Lung (tissue), 12 donors: ENCODE results near the gene FANCB. TPM values are rescaled to one million over a fixed set of nuclear protein-coding genes. Genes with fewer than 3 reads are reported as not detected.

ENCODE experiments used
- ATAC-seq: fragments of 200-7000 bp; cut with Tn5 transposase; one replicate; pipeline ENCODE4 v1.9.1; 2020; ENCODE audit warnings: moderate number of reproducible peaks; ENCODE audit not compliant: insufficient read depth, low FRiP score
- DNase-seq, 3 donors: peaks; one replicate each; pipeline ENCODE4 v3.0.0-alpha.2; 2013 to 2017
- H3K27ac ChIP-seq, 2 donors: one replicate each; pipeline ENCODE4 v1.5.1; 2013; ENCODE audit warnings: mild to moderate bottlenecking in 2 of 2, moderate library complexity in 2 of 2, control low read depth in 1 of 2, inconsistent platforms in 1 of 2, low read depth in 1 of 2, low read length in 1 of 2
- H3K27me3 ChIP-seq, 3 donors: one replicate each; pipeline ENCODE4 v1.5.1; 2013; ENCODE audit warnings: low read length in 2 of 3; ENCODE audit not compliant: control insufficient read depth in 3 of 3, insufficient read depth in 3 of 3
- H3K36me3 ChIP-seq, 4 donors: one replicate each; pipeline ENCODE4 v1.5.1; 2013; ENCODE audit warnings: low read length in 4 of 4, mild to moderate bottlenecking in 1 of 4, moderate library complexity in 1 of 4; ENCODE audit not compliant: control insufficient read depth in 4 of 4, insufficient read depth in 4 of 4
- H3K4me1 ChIP-seq, 5 donors: one replicate each; pipeline ENCODE4 v1.5.1; 2013; ENCODE audit warnings: low read length in 5 of 5, mild to moderate bottlenecking in 2 of 5, moderate library complexity in 1 of 5; ENCODE audit not compliant: control insufficient read depth in 5 of 5, insufficient read depth in 5 of 5
- H3K4me3 ChIP-seq: one replicate; pipeline ENCODE4 v1.5.1; 2013; ENCODE audit warnings: mild to moderate bottlenecking, control low read depth, moderate library complexity
- H3K9ac ChIP-seq, 2 donors: one replicate each; pipeline ENCODE4 v1.5.1; 2013; ENCODE audit warnings: low read length in 2 of 2, control low read depth in 1 of 2; ENCODE audit not compliant: insufficient read depth in 1 of 2
- H3K9me3 ChIP-seq, 4 donors: one replicate each; pipeline ENCODE4 v1.5.1; 2013; ENCODE audit warnings: low read length in 3 of 4, mild to moderate bottlenecking in 1 of 4, moderate library complexity in 1 of 4; ENCODE audit not compliant: control insufficient read depth in 4 of 4, insufficient read depth in 3 of 4
- WGBS, 2 donors: extraction: QIAGEN DNeasy Blood & Tissue Kit; methylation state at CpG; one replicate each; pipeline ENCODE4 v1.1.7; 2013; 5-methylcytosine and 5-hydroxymethylcytosine counted together
- polyA plus RNA-seq, 2 donors: library from polyadenylated mRNA; stranded (reverse); fragments of 200-250 nt; gene quantifications; one replicate each; pipeline ENCODE4 v1.2.1, GENCODE V29; 2013
- total RNA-seq, 2 donors: library from RNA; depleted of rRNA in 1 of 2; stranded (reverse); fragments of >200 nt in 1 of 2; gene quantifications; one replicate each; pipeline ENCODE4 v1.2.1, GENCODE V29; 2014 to 2021
- TF ChIP-seq, protein P1 (sequence below): IDR thresholded peaks from 2 replicates; pipeline ENCODE4 v1.5.1; 2012; ENCODE audit warnings: mild to moderate bottlenecking; ENCODE audit errors: control extremely low read depth, extremely low read depth
- donor health status: control.
- donor health status: control.
- donor health status: Bipolar disorder and iron deficiency.
- donor health status: healthy.
- donor health status: DM: yes; HTN: yes; CAD: no.

The FANCB gene
- total and polyA plus RNA-seq, 4 donors = 0.25 to 8.0 (median 0.76) TPM

DNA sequence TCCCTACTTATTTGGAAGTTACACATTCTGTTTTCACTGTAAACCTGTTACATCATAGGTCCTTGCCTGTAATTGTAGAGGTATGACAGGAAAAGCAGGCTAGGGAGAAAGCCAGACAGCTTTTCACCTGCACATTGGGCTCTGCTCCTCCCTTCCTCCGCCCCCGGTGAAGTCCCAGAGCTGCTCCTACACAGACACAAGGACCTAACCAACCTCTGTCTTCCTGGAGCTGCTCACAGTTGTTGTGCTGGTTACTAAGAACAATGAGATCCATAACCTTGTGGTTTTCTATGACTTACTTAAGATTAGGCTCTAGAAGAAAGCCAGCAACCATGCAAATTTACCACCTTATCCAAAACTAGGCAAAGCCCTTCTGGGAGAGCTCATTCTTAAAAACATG lies 40.4 kb upstream of the FANCB start:
- Histone ChIP-seq H3K4me3 (no peak overlapping the region), H3K27me3 (peaks cover 0 to 30% (median 6%) of the 10 kb centered on the region in 3 donors), H3K9ac (no peak overlapping the region), H3K9me3 (no peaks in the 10 kb centered on the region), H3K4me1 (no peaks in the 10 kb centered on the region), H3K27ac (no peak overlapping the region), H3K36me3 (peaks cover 3 to 10% (median 7%) of the 10 kb centered on the region in 4 donors)
- TF ChIP-seq, protein P1, sequence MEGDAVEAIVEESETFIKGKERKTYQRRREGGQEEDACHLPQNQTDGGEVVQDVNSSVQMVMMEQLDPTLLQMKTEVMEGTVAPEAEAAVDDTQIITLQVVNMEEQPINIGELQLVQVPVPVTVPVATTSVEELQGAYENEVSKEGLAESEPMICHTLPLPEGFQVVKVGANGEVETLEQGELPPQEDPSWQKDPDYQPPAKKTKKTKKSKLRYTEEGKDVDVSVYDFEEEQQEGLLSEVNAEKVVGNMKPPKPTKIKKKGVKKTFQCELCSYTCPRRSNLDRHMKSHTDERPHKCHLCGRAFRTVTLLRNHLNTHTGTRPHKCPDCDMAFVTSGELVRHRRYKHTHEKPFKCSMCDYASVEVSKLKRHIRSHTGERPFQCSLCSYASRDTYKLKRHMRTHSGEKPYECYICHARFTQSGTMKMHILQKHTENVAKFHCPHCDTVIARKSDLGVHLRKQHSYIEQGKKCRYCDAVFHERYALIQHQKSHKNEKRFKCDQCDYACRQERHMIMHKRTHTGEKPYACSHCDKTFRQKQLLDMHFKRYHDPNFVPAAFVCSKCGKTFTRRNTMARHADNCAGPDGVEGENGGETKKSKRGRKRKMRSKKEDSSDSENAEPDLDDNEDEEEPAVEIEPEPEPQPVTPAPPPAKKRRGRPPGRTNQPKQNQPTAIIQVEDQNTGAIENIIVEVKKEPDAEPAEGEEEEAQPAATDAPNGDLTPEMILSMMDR = no peak
- DNase-seq (no peak), ATAC-seq (no peak)
- WGBS, 2 donors = 86 to 95% methylated on average over 2 of the region's 2 CpGs

DNA sequence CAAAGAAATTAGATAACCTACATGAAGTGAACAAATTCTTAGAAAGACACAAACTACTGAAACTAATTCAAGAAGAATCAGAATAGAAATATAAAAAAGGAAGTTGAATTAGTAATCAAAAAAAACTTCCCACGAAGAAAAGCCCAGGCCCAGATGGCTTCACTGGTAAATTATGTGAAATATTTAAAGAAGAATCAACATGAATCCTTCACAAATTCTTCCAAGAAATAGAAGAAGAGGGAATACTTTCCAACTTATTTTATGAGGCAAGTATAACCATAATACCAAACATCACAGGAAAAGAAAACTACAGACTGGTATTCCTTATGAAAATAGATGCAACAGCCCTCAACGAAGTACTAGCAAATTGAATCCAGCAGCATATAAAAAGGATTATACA lies 31.0 kb upstream of the FANCB start:
- ATAC-seq (no peak), DNase-seq (no peak)
- 57 to 58% methylated on average over 2 of the region's 2 CpGs for WGBS, 2 donors
- H3K27me3 ChIP-seq = peaks cover 0 to 27% (median 6%) of the 10 kb centered on the region in 3 donors
- peaks cover 0 to 7% (median 0%) of the 10 kb centered on the region in 4 donors for H3K9me3 ChIP-seq
- no peak overlapping the region for H3K4me3 ChIP-seq
- no peak overlapping the region for H3K9ac ChIP-seq
- TF ChIP-seq, protein P1 = no peak
- H3K4me1 ChIP-seq = no peaks in the 10 kb centered on the region
- peaks cover 0 to 7% (median 3%) of the 10 kb centered on the region in 4 donors for H3K36me3 ChIP-seq
- H3K27ac ChIP-seq = no peak overlapping the region

DNA sequence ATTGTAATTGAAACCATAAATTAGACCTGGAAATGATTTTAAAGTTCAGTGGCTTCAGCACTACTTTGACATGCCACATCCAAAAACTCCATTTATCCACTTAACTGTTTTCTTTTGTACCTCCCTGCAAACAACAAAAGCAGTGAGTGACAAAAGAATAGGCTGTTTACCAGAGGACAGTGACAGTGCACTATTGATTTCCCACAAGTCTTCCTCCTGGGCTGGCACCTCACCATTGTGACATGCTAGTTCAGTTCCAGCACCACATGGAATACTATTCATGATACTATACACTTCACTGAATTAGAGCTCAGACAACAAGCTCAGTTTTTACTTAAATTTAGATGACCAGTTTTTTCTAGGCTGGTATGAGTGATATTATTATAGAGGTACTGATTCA lies 29.7 kb upstream of the FANCB start:
- TF ChIP-seq, protein P1 = no peak
- ATAC-seq = no peak
- no peak overlapping the region for H3K27ac ChIP-seq

GRCh38 chrX:14899607-14900006 lies 26.7 kb upstream of the FANCB start:
- H3K9me3 ChIP-seq = peaks cover 0 to 4% (median 0%) of the 10 kb centered on the region in 4 donors
- H3K4me3 ChIP-seq = no peak overlapping the region
- H3K27me3 ChIP-seq = peaks cover 0 to 43% (median 12%) of the 10 kb centered on the region in 3 donors
- TF ChIP-seq, protein P1 = no peak
- no peak for DNase-seq
- H3K36me3 ChIP-seq = peaks cover 0 to 5% (median 2%) of the 10 kb centered on the region in 4 donors
- H3K27ac ChIP-seq = no peak overlapping the region
- H3K4me1 ChIP-seq = no peaks in the 10 kb centered on the region
- no peak overlapping the region for H3K9ac ChIP-seq
- no peak for ATAC-seq

More for the DNA sequence above, 29.7 kb upstream of the FANCB start:
- Histone ChIP-seq H3K4me3 (no peak overlapping the region), H3K9ac (no peak overlapping the region), H3K36me3 (peaks cover 0 to 7% (median 3%) of the 10 kb centered on the region in 4 donors), H3K9me3 (peaks cover 0 to 7% (median 0%) of the 10 kb centered on the region in 4 donors), H3K27me3 (peaks cover 0 to 30% (median 6%) of the 10 kb centered on the region in 3 donors), H3K4me1 (no peaks in the 10 kb centered on the region)
- no peak for DNase-seq
